A549 (cell line): ENCODE results near the gene CTXN2.

Experiments used
- BHLHE40 ChIP-seq: IDR thresholded peaks from 2 replicates; pipeline ENCODE4 v1.6.1; 2012; ENCODE audit warnings: low read depth, low read length, inconsistent platforms
- CBX8 ChIP-seq: fragments of 200-600 bp; sonication (generic); IDR thresholded peaks from 2 replicates; pipeline ENCODE4 v1.6.1; 2016
- CEBPB ChIP-seq, 2 experiments: fragments of >200 bp in 1 of 2; sonication (Bioruptor Twin) in 1 of 2; formaldehyde crosslinking in 1 of 2; IDR thresholded peaks; 2 replicates each; pipeline ENCODE4 v1.6.1; 2012 to 2016
- CHD2 ChIP-seq: fragments of 150-350 bp; IDR thresholded peaks from 2 replicates; pipeline ENCODE4 v1.6.1; 2014; ENCODE audit warnings: low read length; ENCODE audit not compliant: partially characterized antibody
- EHMT2 ChIP-seq: fragments of 200-600 bp; sonication (generic); IDR thresholded peaks from 2 replicates; pipeline ENCODE4 v1.6.1; 2016; ENCODE audit warnings: antibody characterized with exemption, low read depth, mild to moderate bottlenecking, moderate library complexity
- EP300 ChIP-seq, 2 experiments: fragments of >200 bp; sonication (Bioruptor Twin); formaldehyde crosslinking; IDR thresholded peaks; 2 replicates in 1 of 2; 3 replicates in 1 of 2; pipeline ENCODE4 v1.6.1; 2016 to 2017
- HOXA7 ChIP-seq: fragments of 250-450 bp; sonication (Bioruptor Pico); IDR thresholded peaks from 2 replicates; pipeline ENCODE4 v1.5.0; 2020; ENCODE audit warnings: mild to moderate bottlenecking, moderate library complexity
- JUN ChIP-seq, 2 experiments: fragments of >200 bp; sonication (Bioruptor Twin); formaldehyde crosslinking; IDR thresholded peaks; 2 replicates in 1 of 2; 3 replicates in 1 of 2; pipeline ENCODE4 v1.6.1; 2016 to 2017
- MYC ChIP-seq: IDR thresholded peaks from 2 replicates; pipeline ENCODE4 v1.6.1; 2012; ENCODE audit warnings: mild to moderate bottlenecking, inconsistent platforms, low read length, improper control_type of control experiment, borderline replicate concordance
- POLR2A ChIP-seq: IDR thresholded peaks from 2 replicates; pipeline ENCODE4 v1.6.1; 2012; ENCODE audit warnings: mild to moderate bottlenecking, low read length
- TF ChIP-seq, protein P1 (sequence below): fragments of >200 bp; sonication (Bioruptor Twin); formaldehyde crosslinking; IDR thresholded peaks from 3 replicates; pipeline ENCODE4 v1.5.1; 2016

DNA sequence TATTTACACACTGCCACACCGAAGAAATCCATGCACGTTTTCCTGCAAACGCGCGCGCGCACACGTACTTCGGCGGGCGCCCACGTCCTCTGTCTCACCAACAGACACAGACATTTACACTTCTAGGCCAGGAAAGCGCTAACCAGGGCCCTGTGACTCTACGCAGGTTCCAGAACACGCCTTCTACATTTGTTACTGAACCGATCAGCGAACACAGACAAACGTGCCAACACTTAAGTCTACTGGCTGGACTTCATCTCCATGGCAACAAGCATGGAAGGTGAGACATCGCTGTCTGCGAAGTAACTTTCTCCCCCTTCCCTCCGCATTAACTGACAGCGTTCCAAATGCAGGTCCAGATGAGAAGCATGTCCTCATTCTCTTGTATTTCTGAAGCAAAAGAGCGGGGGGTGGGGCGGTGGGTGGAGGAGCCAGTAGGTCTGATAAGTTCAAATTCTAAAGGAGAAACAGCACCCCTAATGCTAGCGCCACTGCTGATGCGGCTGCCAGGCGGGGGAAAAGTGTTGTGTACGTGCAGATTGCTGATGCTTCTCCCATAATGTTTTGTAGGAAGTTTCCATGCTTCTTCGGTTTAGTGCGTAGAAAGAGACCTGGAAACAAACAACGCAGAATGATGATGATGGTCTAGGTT, at the start of gene CTXN2:
- TF ChIP-seq POLR2A = no peak
- TF ChIP-seq, protein P1, sequence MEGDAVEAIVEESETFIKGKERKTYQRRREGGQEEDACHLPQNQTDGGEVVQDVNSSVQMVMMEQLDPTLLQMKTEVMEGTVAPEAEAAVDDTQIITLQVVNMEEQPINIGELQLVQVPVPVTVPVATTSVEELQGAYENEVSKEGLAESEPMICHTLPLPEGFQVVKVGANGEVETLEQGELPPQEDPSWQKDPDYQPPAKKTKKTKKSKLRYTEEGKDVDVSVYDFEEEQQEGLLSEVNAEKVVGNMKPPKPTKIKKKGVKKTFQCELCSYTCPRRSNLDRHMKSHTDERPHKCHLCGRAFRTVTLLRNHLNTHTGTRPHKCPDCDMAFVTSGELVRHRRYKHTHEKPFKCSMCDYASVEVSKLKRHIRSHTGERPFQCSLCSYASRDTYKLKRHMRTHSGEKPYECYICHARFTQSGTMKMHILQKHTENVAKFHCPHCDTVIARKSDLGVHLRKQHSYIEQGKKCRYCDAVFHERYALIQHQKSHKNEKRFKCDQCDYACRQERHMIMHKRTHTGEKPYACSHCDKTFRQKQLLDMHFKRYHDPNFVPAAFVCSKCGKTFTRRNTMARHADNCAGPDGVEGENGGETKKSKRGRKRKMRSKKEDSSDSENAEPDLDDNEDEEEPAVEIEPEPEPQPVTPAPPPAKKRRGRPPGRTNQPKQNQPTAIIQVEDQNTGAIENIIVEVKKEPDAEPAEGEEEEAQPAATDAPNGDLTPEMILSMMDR = no peak
- no peak for TF ChIP-seq CEBPB (IDR thresholded peaks at IDR 0.05)
- TF ChIP-seq MYC = no peak
- no peak for TF ChIP-seq JUN (IDR thresholded peaks at IDR 0.05)
- TF ChIP-seq CBX8 = no peak
- TF ChIP-seq EP300 (IDR thresholded peaks at IDR 0.05) = no peak
- no peak for TF ChIP-seq BHLHE40
- no peak for TF ChIP-seq EHMT2
- no peak for TF ChIP-seq CHD2
- no peak for TF ChIP-seq HOXA7 (CRISPR knock-in tag)
